Adrenal gland (tissue), 5 donors: ENCODE data around the gene HLX.

Experiments
- CTCF ChIP-seq, 6 experiments: fragments of 450-650 bp in 4 of 6; fragments of 200-600 bp in 2 of 6; sonication (generic) in 1 of 6; IDR thresholded peaks; 1 replicate in 5 of 6; 2 replicates in 1 of 6; pipeline versions ENCODE4 v1.5.1 to v1.8.0; 2016 to 2021; ENCODE audit warnings: antibody characterized with exemption in 6 of 6, mild to moderate bottlenecking in 2 of 6, moderate library complexity in 1 of 6
- POLR2A ChIP-seq, 2 donors: fragments of 450-650 bp; IDR thresholded peaks; one replicate each; pipeline ENCODE4 v1.6.1; 2017; ENCODE audit warnings: antibody characterized with exemption in 2 of 2, mild to moderate bottlenecking in 2 of 2, moderate library complexity in 1 of 2
- donor health status: DM: no; HTN: no; CAD: no.

GRCh38 chr1:220892997-220893700 is 13.9 kb downstream of the HLX start:
- TF ChIP-seq CTCF (IDR thresholded peaks at IDR 0.05) = no peak
- no peak for TF ChIP-seq POLR2A (IDR thresholded peaks at IDR 0.05)
